Hepatocyte (in vitro differentiated cells): ENCODE results near the gene MZF1. TPM values are rescaled to one million over a fixed set of nuclear protein-coding genes. Genes with fewer than 3 reads are reported as not detected.

Experiments used
- DNase-seq: peaks from one replicate; pipeline ENCODE4 v3.0.0-alpha.2; 2016; ENCODE audit warnings: low spot score
- H2AFZ ChIP-seq: fragments of 200-600 bp; sonication (generic); 2 replicates; pipeline ENCODE4 v1.6.0; 2016; ENCODE audit warnings: antibody characterized with exemption, mild to moderate bottlenecking
- H3K27ac ChIP-seq: fragments of 200-600 bp; sonication (generic); 2 replicates; pipeline ENCODE4 v1.5.1; 2016; ENCODE audit warnings: mild to moderate bottlenecking
- H3K27me3 ChIP-seq: fragments of 200-600 bp; sonication (generic); 2 replicates; pipeline ENCODE4 v1.6.1; 2016
- H3K36me3 ChIP-seq: fragments of 200-600 bp; sonication (generic); replicated peaks from 2 replicates; pipeline ENCODE4 v1.5.1; 2016; ENCODE audit warnings: low read depth; ENCODE audit not compliant: insufficient read depth
- H3K4me1 ChIP-seq: fragments of 200-600 bp; sonication (generic); 2 replicates; pipeline ENCODE4 v1.5.1; 2016; ENCODE audit warnings: mild to moderate bottlenecking, moderate library complexity; ENCODE audit not compliant: insufficient read depth
- H3K4me2 ChIP-seq: fragments of 200-600 bp; sonication (generic); 2 replicates; pipeline ENCODE4 v1.6.0; 2016
- H3K4me3 ChIP-seq: fragments of 200-600 bp; sonication (generic); 2 replicates; pipeline ENCODE4 v1.5.1; 2016; ENCODE audit warnings: mild to moderate bottlenecking
- H3K79me2 ChIP-seq: fragments of 200-600 bp; sonication (generic); 2 replicates; pipeline ENCODE4 v1.6.0; 2017; ENCODE audit warnings: mild to moderate bottlenecking
- H3K9me2 ChIP-seq: fragments of 200-600 bp; sonication (generic); replicated peaks from 2 replicates; pipeline ENCODE4 v1.6.0; 2017; ENCODE audit warnings: mild to moderate bottlenecking; ENCODE audit not compliant: insufficient read depth
- H3K9me3 ChIP-seq: fragments of 200-600 bp; sonication (generic); 2 replicates; pipeline ENCODE4 v1.5.1; 2016; ENCODE audit warnings: low read depth, mild to moderate bottlenecking
- H4K20me1 ChIP-seq: fragments of 200-600 bp; sonication (generic); 2 replicates; pipeline ENCODE4 v1.6.0; 2016; ENCODE audit warnings: mild to moderate bottlenecking; ENCODE audit not compliant: insufficient read depth, poor library complexity, severe bottlenecking
- EZH2 ChIP-seq: fragments of 200-600 bp; sonication (generic); IDR thresholded peaks from 2 replicates; pipeline ENCODE4 v1.6.1; 2016; ENCODE audit warnings: antibody characterized with exemption, mild to moderate bottlenecking, borderline replicate concordance
- EZH2phosphoT487 ChIP-seq: fragments of 200-600 bp; sonication (generic); IDR thresholded peaks from one replicate; pipeline ENCODE4 v1.6.1; 2018; ENCODE audit warnings: antibody characterized with exemption, mild to moderate bottlenecking, low read depth, moderate library complexity; ENCODE audit not compliant: unreplicated experiment, severe bottlenecking
- WGBS: methylation state at CpG from one replicate; pipeline ENCODE4 v1.1.6; 2016; ENCODE audit warnings: low lambda C conversion rate; ENCODE audit errors: missing lambda C conversion rate; 5-methylcytosine and 5-hydroxymethylcytosine counted together
- polyA plus RNA-seq: library from polyadenylated mRNA; unstranded; fragments of >200 nt; fragmentation: Nextera tagmentation; extraction: Ambion mirVana; gene quantifications from 2 replicates; pipeline ENCODE4 v1.2.1, GENCODE V29; 2016
- total RNA-seq: library from RNA; depleted of rRNA; stranded (reverse); fragments of >200 nt; gene quantifications from 2 replicates; pipeline ENCODE4 v1.2.3, GENCODE V29; 2014
- TF ChIP-seq, protein P1 (sequence below): fragments of 200-600 bp; sonication (generic); IDR thresholded peaks from 2 replicates; pipeline ENCODE4 v1.5.1; 2016; ENCODE audit warnings: antibody characterized with exemption, mild to moderate bottlenecking; ENCODE audit not compliant: poor library complexity

Gene MZF1
- total and polyA plus RNA-seq, 2 experiments from 2014 or later: 19.9 to 23.5 TPM

DNA sequence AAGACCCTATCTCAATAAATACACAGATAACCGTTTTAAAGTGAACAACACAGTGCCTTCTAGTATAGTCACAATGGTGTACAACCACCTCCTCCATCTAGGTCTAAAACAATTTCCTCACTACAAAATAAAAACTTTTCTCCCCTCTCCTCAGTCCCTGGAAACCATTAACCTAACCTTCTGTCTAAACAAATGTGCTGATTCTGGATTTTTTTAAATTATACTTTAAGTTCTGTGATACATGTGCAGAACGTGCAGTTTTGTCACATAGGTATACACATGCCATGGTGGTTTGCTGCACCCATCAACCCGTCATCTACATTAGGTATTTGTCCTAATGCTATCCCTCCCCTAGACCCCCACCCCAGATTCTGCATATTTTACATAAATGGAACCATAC lies 43.7 kb downstream of the MZF1 start:
- no peaks in the 10 kb centered on the region for H3K9me2 ChIP-seq
- WGBS: 84% methylated on average over 3 of the region's 3 CpGs
- H4K20me1 ChIP-seq: no peaks in the 10 kb centered on the region
- DNase-seq: no peak
- H3K4me3 ChIP-seq: no peak overlapping the region
- H3K79me2 ChIP-seq: no peaks in the 10 kb centered on the region
- no peak overlapping the region for H2AFZ ChIP-seq
- no peak overlapping the region for H3K4me2 ChIP-seq
- no peaks in the 10 kb centered on the region for H3K4me1 ChIP-seq
- no peak for TF ChIP-seq EZH2phosphoT487
- no peak for TF ChIP-seq EZH2
- TF ChIP-seq, protein P1, sequence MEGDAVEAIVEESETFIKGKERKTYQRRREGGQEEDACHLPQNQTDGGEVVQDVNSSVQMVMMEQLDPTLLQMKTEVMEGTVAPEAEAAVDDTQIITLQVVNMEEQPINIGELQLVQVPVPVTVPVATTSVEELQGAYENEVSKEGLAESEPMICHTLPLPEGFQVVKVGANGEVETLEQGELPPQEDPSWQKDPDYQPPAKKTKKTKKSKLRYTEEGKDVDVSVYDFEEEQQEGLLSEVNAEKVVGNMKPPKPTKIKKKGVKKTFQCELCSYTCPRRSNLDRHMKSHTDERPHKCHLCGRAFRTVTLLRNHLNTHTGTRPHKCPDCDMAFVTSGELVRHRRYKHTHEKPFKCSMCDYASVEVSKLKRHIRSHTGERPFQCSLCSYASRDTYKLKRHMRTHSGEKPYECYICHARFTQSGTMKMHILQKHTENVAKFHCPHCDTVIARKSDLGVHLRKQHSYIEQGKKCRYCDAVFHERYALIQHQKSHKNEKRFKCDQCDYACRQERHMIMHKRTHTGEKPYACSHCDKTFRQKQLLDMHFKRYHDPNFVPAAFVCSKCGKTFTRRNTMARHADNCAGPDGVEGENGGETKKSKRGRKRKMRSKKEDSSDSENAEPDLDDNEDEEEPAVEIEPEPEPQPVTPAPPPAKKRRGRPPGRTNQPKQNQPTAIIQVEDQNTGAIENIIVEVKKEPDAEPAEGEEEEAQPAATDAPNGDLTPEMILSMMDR: no peak
- no peaks in the 10 kb centered on the region for H3K36me3 ChIP-seq
- H3K9me3 ChIP-seq: no peaks in the 10 kb centered on the region
- peaks cover 4% of the 10 kb centered on the region for H3K27me3 ChIP-seq
- H3K27ac ChIP-seq: no peak overlapping the region

DNA sequence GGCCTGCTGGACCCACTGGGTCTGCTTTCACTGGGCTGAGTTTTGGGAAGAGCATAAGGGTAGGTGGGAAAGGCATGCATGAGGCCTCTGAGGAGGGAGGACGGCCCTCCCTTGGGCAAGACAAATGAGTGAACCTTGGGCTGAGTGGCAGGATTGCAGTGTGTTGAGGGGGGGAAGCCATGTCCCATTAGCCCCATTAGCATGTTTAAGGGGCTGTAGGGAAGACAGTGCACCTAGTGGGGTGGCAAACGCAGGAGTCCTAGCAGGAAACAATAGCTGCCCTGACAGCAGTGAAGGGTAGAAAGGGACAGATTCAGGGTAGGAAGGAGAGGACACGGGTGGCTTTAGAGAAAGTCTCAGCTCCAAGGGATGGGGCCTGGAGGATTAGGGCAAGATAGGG lies 50.4 kb downstream of the MZF1 start:
- Histone ChIP-seq H3K4me1 (peaks cover 16% of the 10 kb centered on the region), H3K79me2 (peaks cover 11% of the 10 kb centered on the region), H3K27ac (no peak overlapping the region), H3K9me3 (no peaks in the 10 kb centered on the region), H3K9me2 (no peaks in the 10 kb centered on the region), H2AFZ (no peak overlapping the region), H4K20me1 (peaks cover 5% of the 10 kb centered on the region), H3K4me3 (no peak overlapping the region), H3K4me2 (no peak overlapping the region), H3K27me3 (no peaks in the 10 kb centered on the region), H3K36me3 (no peaks in the 10 kb centered on the region)
- TF ChIP-seq EZH2phosphoT487 (no peak), EZH2 (no peak)
- TF ChIP-seq, protein P1: no peak
- no peak for DNase-seq
- WGBS: 76% methylated on average over 3 of the region's 3 CpGs

DNA sequence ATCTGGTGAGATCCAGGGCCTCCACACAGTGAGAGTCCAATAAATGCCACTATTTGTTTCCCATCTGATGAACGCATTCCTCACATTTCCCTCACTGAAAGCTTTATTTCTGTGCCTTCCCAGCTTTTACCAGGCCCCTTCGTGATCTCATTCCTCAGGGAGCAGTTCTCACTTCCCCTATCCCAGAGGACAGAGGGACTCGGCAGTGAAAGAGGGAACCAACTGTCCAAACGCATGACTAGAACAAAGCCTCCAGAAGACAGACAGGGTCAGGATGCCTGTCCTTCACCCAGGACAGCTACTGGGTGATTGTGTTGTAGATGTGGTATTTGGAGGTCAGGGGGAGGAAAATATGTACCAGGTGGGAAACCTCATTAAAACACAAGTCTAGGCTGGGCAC lies 51.5 kb downstream of the MZF1 start:
- 69% methylated on average over 4 of the region's 4 CpGs for WGBS
- Histone ChIP-seq H3K27me3 (no peaks in the 10 kb centered on the region), H4K20me1 (peaks cover 5% of the 10 kb centered on the region), H3K27ac (peak overlapping the region; percentile 99), H3K9me3 (no peaks in the 10 kb centered on the region), H3K4me3 (no peak overlapping the region), H2AFZ (peak overlapping the region; percentile 7), H3K4me2 (peak overlapping the region; percentile 25), H3K36me3 (no peaks in the 10 kb centered on the region), H3K79me2 (peaks cover 22% of the 10 kb centered on the region), H3K4me1 (peaks cover 18% of the 10 kb centered on the region), H3K9me2 (no peaks in the 10 kb centered on the region)
- DNase-seq: no peak
- TF ChIP-seq, protein P1: no peak
- TF ChIP-seq EZH2phosphoT487 (no peak), EZH2 (no peak)

DNA sequence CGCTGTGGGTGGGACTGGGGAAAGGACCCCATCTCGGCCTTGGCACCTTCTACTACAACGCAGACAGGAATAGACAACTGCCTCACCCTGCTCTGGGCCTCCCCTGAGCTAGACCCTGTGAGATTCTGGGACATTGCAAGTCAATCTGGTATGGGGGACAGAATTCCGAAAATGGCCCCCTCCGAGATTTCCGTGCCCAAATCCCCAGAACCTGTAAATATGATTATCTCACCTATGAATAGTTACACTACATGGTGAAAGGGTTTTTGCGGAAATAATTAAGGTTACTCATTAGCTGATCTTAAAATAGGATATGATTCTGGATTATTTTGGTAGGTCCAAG lies 52.9 kb downstream of the MZF1 start:
- TF ChIP-seq EZH2phosphoT487 (no peak), EZH2 (no peak)
- TF ChIP-seq, protein P1: no peak
- Histone ChIP-seq H3K9me2 (no peaks in the 10 kb centered on the region), H4K20me1 (peaks cover 5% of the 10 kb centered on the region), H3K36me3 (no peaks in the 10 kb centered on the region), H2AFZ (peak overlapping the region; percentile 74), H3K4me1 (peaks cover 18% of the 10 kb centered on the region), H3K27me3 (no peaks in the 10 kb centered on the region), H3K27ac (peak overlapping the region; percentile 99), H3K4me3 (peak overlapping the region; percentile 90), H3K4me2 (peak overlapping the region; percentile 99), H3K9me3 (no peaks in the 10 kb centered on the region), H3K79me2 (peaks cover 36% of the 10 kb centered on the region)
- WGBS: 32% methylated on average over 7 of the region's 7 CpGs
- DNase-seq: no peak
